ENCODE data around the gene IL5RA. TPM values are rescaled to one million over a fixed set of nuclear protein-coding genes. Genes with fewer than 3 reads are reported as not detected.

The IL5RA gene
- total and polyA plus RNA-seq, 10 of the 15 experiments (the other 5 are each of a cell fraction or from before 2014, with no cell fraction given): 0.04 to 0.53 (median 0.14) TPM; not detected in 6

DNA sequence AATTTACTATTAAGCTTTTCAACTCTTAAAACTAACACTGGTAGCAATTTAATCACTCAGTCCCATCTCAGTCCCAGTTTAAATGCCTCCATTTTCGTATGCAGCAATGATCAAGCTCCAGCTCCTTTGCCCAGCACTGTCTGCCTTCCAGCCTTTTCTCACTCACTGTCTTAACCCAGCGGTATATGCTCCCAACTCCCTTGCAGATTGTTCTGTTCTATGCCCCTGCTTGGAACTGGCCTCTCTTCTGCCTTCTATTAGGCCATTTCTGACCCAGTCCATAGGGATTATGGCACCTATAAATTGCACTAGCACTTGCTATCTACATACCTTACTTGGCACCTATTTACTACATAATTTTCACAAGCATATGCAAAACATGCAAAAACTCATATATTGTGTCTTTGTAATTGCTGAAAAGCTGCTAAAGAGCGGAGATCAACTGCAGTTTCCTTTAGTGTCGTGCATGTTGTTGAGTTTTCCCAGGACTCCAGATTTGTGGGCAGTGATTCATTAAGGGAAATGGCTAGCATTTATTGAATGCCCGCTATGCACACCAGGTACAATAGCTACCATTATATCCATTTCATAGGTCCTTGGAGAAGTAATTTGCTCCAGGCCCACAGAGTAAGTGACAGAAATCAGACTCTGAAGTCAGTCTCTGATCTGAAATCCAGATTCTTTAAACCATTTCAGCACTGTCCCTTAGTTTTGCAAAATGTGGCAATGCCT is 44.9 kb upstream of the IL5RA start:
- no peak for ATAC-seq
- Histone ChIP-seq H3K36me3 (ENCODE audit: control insufficient read depth in 2 of 2, insufficient read depth in 2 of 2, low read length in 1 of 2) (peaks cover 2 to 15% of the 10 kb centered on the region in 2 experiments; a peak in 3 of 4 replicates), H4K20me1 (ENCODE audit: control insufficient read depth, insufficient read depth) (no peaks in the 10 kb centered on the region), H3K4me3 (no peak overlapping the region), H2AFZ (ENCODE audit: control insufficient read depth, low read depth, low read length) (no peak overlapping the region), H3K4me2 (ENCODE audit: control insufficient read depth, insufficient read depth) (no peak overlapping the region), H3K27ac (ENCODE audit: control insufficient read depth, insufficient read depth) (no peak overlapping the region), H3K4me1 (ENCODE audit: control insufficient read depth, insufficient read depth, low read length) (no peaks in the 10 kb centered on the region), H3K79me2 (ENCODE audit: control insufficient read depth, insufficient read depth, low read length) (no peaks in the 10 kb centered on the region), H3K9me3 (replicated peaks; ENCODE audit: control insufficient read depth, insufficient read depth, low read length) (no peaks in the 10 kb centered on the region; the same call in 2 of the 3 replicates), H3K27me3 (replicated peaks in 1 of 2; ENCODE audit: control insufficient read depth in 2 of 2, insufficient read depth in 2 of 2, low read length in 1 of 2) (no peaks in the 10 kb centered on the region), H3K9ac (ENCODE audit: control insufficient read depth, insufficient read depth, low read length) (no peak overlapping the region)
- POLR2A ChIA-PET: no interaction called here
- in situ Hi-C loops (cut with MboI) (no loop called here), intact Hi-C loops (cut with micrococcal nuclease; ENCODE audit: unreplicated experiment) (no loop called here)
- SMC1A ChIA-PET (ENCODE audit: uncharacterized antibody, unreplicated experiment): interaction anchor here (0.6 to 1.2 kb wide), 3 partner anchors 10 to 46 kb away, joined by 3 to 6 read pairs (median 3); no protein-coding TSS in a partner anchor
- 99% methylated on average over 5 of the region's 5 CpGs for WGBS (ENCODE audit: insufficient coverage, insufficient replicate concordance, low lambda C conversion rate, missing lambda C conversion rate)
- RAD21 ChIA-PET (ENCODE audit: unreplicated experiment): no interaction called here
- no TSS peak for BruUV-seq (replicated peaks)
- CTCF ChIA-PET: no interaction called here
- no peak for DNase-seq (ENCODE audit: low read depth, low spot score)
- no peak for TF ChIP-seq RAD21 (IDR thresholded peaks at IDR 0.05; ENCODE audit: insufficient read depth, low read depth, low read length)
- TF ChIP-seq, protein P1, sequence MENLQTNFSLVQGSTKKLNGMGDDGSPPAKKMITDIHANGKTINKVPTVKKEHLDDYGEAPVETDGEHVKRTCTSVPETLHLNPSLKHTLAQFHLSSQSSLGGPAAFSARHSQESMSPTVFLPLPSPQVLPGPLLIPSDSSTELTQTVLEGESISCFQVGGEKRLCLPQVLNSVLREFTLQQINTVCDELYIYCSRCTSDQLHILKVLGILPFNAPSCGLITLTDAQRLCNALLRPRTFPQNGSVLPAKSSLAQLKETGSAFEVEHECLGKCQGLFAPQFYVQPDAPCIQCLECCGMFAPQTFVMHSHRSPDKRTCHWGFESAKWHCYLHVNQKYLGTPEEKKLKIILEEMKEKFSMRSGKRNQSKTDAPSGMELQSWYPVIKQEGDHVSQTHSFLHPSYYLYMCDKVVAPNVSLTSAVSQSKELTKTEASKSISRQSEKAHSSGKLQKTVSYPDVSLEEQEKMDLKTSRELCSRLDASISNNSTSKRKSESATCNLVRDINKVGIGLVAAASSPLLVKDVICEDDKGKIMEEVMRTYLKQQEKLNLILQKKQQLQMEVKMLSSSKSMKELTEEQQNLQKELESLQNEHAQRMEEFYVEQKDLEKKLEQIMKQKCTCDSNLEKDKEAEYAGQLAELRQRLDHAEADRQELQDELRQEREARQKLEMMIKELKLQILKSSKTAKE (IDR thresholded peaks at IDR 0.05; ENCODE audit: low read depth, poor library complexity, severe bottlenecking): no peak
- TF ChIP-seq RB1 (IDR thresholded peaks at IDR 0.05; ENCODE audit: borderline replicate concordance): no peak
- no peak for TF ChIP-seq RBBP5 (conservative IDR thresholded peaks at IDR 0.05)
- TF ChIP-seq, protein P2, sequence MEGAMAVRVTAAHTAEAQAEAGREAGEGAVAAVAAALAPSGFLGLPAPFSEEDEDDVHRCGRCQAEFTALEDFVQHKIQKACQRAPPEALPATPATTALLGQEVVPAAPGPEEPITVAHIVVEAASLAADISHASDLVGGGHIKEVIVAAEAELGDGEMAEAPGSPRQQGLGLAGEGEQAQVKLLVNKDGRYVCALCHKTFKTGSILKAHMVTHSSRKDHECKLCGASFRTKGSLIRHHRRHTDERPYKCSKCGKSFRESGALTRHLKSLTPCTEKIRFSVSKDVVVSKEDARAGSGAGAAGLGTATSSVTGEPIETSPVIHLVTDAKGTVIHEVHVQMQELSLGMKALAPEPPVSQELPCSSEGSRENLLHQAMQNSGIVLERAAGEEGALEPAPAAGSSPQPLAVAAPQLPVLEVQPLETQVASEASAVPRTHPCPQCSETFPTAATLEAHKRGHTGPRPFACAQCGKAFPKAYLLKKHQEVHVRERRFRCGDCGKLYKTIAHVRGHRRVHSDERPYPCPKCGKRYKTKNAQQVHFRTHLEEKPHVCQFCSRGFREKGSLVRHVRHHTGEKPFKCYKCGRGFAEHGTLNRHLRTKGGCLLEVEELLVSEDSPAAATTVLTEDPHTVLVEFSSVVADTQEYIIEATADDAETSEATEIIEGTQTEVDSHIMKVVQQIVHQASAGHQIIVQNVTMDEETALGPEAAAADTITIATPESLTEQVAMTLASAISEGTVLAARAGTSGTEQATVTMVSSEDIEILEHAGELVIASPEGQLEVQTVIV (IDR thresholded peaks at IDR 0.05; ENCODE audit: borderline replicate concordance, partially characterized antibody): no peak
- no peak for TF ChIP-seq BMI1 (IDR thresholded peaks at IDR 0.05; ENCODE audit: borderline replicate concordance)
- TF ChIP-seq, protein P3, sequence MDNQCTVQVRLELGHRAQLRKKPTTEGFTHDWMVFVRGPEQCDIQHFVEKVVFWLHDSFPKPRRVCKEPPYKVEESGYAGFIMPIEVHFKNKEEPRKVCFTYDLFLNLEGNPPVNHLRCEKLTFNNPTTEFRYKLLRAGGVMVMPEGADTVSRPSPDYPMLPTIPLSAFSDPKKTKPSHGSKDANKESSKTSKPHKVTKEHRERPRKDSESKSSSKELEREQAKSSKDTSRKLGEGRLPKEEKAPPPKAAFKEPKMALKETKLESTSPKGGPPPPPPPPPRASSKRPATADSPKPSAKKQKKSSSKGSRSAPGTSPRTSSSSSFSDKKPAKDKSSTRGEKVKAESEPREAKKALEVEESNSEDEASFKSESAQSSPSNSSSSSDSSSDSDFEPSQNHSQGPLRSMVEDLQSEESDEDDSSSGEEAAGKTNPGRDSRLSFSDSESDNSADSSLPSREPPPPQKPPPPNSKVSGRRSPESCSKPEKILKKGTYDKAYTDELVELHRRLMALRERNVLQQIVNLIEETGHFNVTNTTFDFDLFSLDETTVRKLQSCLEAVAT (IDR thresholded peaks at IDR 0.05): no peak
- FAIRE-seq: no peak

All from GM12878 (cell line).